Naive thymus-derived CD4-positive, alpha-beta T cell (primary cell): ENCODE data around the gene TMEM184A. TPM values are rescaled to one million over a fixed set of nuclear protein-coding genes. Genes with fewer than 3 reads are reported as not detected.

Experiments used
- ATAC-seq: fragments of 150-1000 bp; cut with Tn5 transposase; 2 replicates; pipeline ENCODE4 v1.10.0; 2021; ENCODE audit warnings: mild to moderate bottlenecking, moderate library complexity
- CTCF ChIA-PET: fragments of 350-600 bp; sonication (Branson Sonifier 250); formaldehyde crosslinking; loops from one replicate; lab custom pipeline; 2021; ENCODE audit warnings: antibody characterized with exemption; lab: Charles Lee
- POLR2A ChIA-PET: fragments of 350-600 bp; sonication (Branson Sonifier 250); formaldehyde crosslinking; loops from one replicate; lab custom pipeline; 2021; ENCODE audit warnings: antibody characterized with exemption, inconsistent platforms; lab: Charles Lee
- DNase-seq, 9 donors: peaks; one replicate each; pipeline versions ENCODE4 v3.0.0 to v3.0.0-alpha.2; 2020 to 2022; ENCODE audit warnings: mixed read lengths in 1 of 9
- H3K27ac ChIP-seq: one replicate; pipeline ENCODE4 v1.7.0; 2013; ENCODE audit warnings: mild to moderate bottlenecking, low read depth, low read length, moderate library complexity
- H3K27me3 ChIP-seq, 2 donors: one replicate each; pipeline ENCODE4 v1.7.0; 2013; ENCODE audit warnings: low read length in 2 of 2, mild to moderate bottlenecking in 2 of 2, moderate library complexity in 2 of 2; ENCODE audit not compliant: control insufficient read depth in 2 of 2, insufficient read depth in 2 of 2
- H3K36me3 ChIP-seq, 3 experiments: 1 replicate in 2 of 3; 2 replicates in 1 of 3; pipeline ENCODE4 v1.7.0; 2013; ENCODE audit warnings: low read length in 3 of 3, mild to moderate bottlenecking in 3 of 3, moderate library complexity in 1 of 3; ENCODE audit not compliant: insufficient read depth in 3 of 3, control insufficient read depth in 2 of 3
- H3K4me1 ChIP-seq, 2 donors: one replicate each; pipeline ENCODE4 v1.7.0; 2013; ENCODE audit warnings: low read length in 2 of 2, mild to moderate bottlenecking in 2 of 2, moderate library complexity in 1 of 2; ENCODE audit not compliant: control insufficient read depth in 2 of 2, insufficient read depth in 2 of 2
- H3K4me3 ChIP-seq: 2 replicates; pipeline ENCODE4 v1.7.0; 2013; ENCODE audit warnings: mild to moderate bottlenecking, low read length
- H3K9me3 ChIP-seq, 3 experiments: 1 replicate in 2 of 3; 2 replicates in 1 of 3; pipeline ENCODE4 v1.7.0; 2013; ENCODE audit warnings: low read length in 3 of 3; ENCODE audit not compliant: control insufficient read depth in 2 of 3
- H3K27ac Mint-ChIP-seq, 9 donors: one replicate each; pipeline ENCODE4 v1.8.0; 2020 to 2022; ENCODE audit warnings: mixed read lengths in 9 of 9, mild to moderate bottlenecking in 8 of 9, moderate library complexity in 5 of 9, inconsistent platforms in 2 of 9
- H3K27me3 Mint-ChIP-seq, 5 donors: one replicate each; pipeline ENCODE4 v1.8.0; 2021 to 2022; ENCODE audit warnings: mixed read lengths in 5 of 5, mild to moderate bottlenecking in 1 of 5
- H3K36me3 Mint-ChIP-seq, 5 donors: one replicate each; pipeline ENCODE4 v1.8.0; 2020 to 2022; ENCODE audit warnings: mixed read lengths in 5 of 5, mild to moderate bottlenecking in 3 of 5, inconsistent platforms in 1 of 5
- H3K4me1 Mint-ChIP-seq, 7 donors: one replicate each; pipeline ENCODE4 v1.8.0; 2020 to 2022; ENCODE audit warnings: mixed read lengths in 7 of 7, mild to moderate bottlenecking in 3 of 7, inconsistent platforms in 1 of 7
- H3K4me3 Mint-ChIP-seq, 10 donors: one replicate each; pipeline ENCODE4 v1.8.0; 2020 to 2022; ENCODE audit warnings: mild to moderate bottlenecking in 10 of 10, mixed read lengths in 10 of 10, moderate library complexity in 6 of 10, inconsistent platforms in 2 of 10
- H3K9me3 Mint-ChIP-seq, 11 donors: one replicate each; pipeline ENCODE4 v1.8.0; 2020 to 2022; ENCODE audit warnings: mixed read lengths in 11 of 11, mild to moderate bottlenecking in 4 of 11, inconsistent platforms in 1 of 11, moderate library complexity in 1 of 11
- intact Hi-C, 2 donors: fragments of 100-400 bp; cut with micrococcal nuclease; formaldehyde crosslinking; loops; one replicate each; pipeline ENCODE4 v1.15.1; 2023
- polyA plus RNA-seq, 2 donors: library from polyadenylated mRNA; unstranded; fragments of 300-500 nt; fragmentation: Illumina TruSeq; gene quantifications; one replicate each; pipeline ENCODE4 v1.2.3, GENCODE V29; 2021
- total RNA-seq, 6 experiments: library from RNA in 5 of 6; stranded (reverse) in 5 of 6; gene quantifications; 1 replicate in 5 of 6; 2 replicates in 1 of 6; pipeline ENCODE4 v1.2.3 and lab custom pipeline; 2021 to 2026

The TMEM184A gene
- total and polyA plus RNA-seq, 7 experiments from 2014 or later: 0.05 to 0.06 TPM; not detected in 5

DNA sequence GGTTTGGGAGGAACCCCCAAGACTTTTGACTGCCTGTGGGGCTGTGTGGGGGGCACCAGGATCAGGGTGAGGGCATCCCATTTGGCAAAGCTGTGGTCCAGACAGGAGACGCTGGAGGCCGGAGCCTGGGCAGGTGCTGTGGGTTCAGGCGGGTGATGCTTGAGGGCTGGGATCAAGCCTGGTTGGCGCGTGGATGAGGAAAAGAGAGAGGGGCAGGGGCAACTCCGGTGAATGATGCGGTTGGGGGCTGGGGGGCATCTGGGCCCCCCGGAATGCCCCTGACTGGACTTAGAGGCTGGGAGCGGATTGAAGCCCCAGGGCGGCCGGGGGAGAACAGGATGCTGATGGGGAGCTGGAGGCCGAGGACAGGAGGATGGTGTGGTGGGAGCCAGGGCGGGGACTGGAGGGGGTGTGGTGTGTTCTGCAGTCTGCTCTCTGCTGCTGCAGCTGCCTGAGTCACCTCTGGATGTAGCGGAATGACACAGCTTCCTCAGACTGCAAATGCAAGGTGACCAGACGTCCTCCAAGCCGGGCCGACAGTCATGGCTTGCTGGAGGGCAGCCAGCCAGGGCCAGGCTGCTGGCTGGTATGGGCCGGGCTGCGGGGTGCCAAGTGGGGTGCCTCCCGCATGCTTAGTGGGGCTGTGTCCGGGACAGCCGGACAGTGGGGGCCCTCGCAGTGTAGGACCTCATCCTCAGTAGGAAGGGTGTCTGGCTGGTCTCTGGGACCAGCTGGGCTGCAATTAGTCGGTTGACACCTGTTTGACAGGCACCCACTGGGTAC is 22.3 kb downstream of the TMEM184A start:
- Histone ChIP-seq H3K36me3 (peaks cover 0 to 33% (median 0%) of the 10 kb centered on the region in 3 experiments), H3K9me3 (no peaks in the 10 kb centered on the region), H3K27me3 (no peaks in the 10 kb centered on the region), H3K4me3 (no peak overlapping the region), H3K4me1 (peaks cover 7 to 10% of the 10 kb centered on the region in 2 donors), H3K27ac (peak overlapping the region; percentile 90)
- DNase-seq (no peak), ATAC-seq (peak; percentile 17)
- intact Hi-C loops: loop anchor here (2.0 to 10.0 kb wide), 4 partner anchors 15 to 1021 kb away; partner anchors contain the start of genes BRAT1 (in 1 of the 2), GPR146 (in 1 of the 2) and IQCE (in 1 of the 2)
- Mint-ChIP-seq H3K9me3 (peaks cover 0 to 4% (median 0%) of the 10 kb centered on the region in 11 donors), H3K27ac (peak overlapping the region; percentile 92 to 99 (median 97)), H3K4me3 (peak overlapping the region; percentile 8 to 94 (median 92)), H3K27me3 (peaks cover 0 to 3% (median 0%) of the 10 kb centered on the region in 5 donors), H3K36me3 (peaks cover 0 to 4% (median 0%) of the 10 kb centered on the region in 5 donors), H3K4me1 (peaks cover 15 to 36% (median 21%) of the 10 kb centered on the region in 7 donors)
- CTCF ChIA-PET: no interaction called here
- POLR2A ChIA-PET: interaction anchor here (1.0 to 1.3 kb wide), 3 partner anchors 30 to 60 kb away, joined by 3 to 5 read pairs (median 4); partner anchors contain the start of gene INTS1

DNA sequence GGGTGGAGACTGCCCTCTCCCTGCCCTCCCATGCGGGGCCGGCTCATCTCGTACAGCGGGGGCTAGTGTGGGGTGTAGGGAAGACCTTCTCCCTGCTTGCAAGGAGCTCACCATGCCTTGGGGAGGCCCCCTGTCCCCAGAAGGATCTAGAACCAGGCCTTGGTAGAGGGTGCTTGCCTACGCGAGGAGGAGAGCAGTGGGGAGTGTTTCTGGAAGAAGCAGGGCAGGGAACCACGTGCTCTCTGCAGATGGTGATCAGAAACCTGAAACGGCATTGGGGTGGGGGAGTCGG is 22.8 kb downstream of the TMEM184A start:
- ChIA-PET CTCF (interaction anchor here (1.6 kb wide), 1 partner anchor 27 kb away, joined by 12 read pairs; no protein-coding TSS in a partner anchor), POLR2A (interaction anchor here (0.7 to 2.1 kb wide), 4 partner anchors 22 to 35 kb away, joined by 4 to 6 read pairs (median 4); partner anchors contain the start of gene INTS1)
- Mint-ChIP-seq H3K27me3 (peaks cover 0 to 3% (median 0%) of the 10 kb centered on the region in 5 donors), H3K9me3 (peaks cover 0 to 4% (median 0%) of the 10 kb centered on the region in 11 donors), H3K4me1 (peaks cover 15 to 36% (median 21%) of the 10 kb centered on the region in 7 donors), H3K4me3 (peak overlapping the region; percentile 87 to 94 (median 92)), H3K36me3 (peaks cover 0 to 4% (median 0%) of the 10 kb centered on the region in 5 donors), H3K27ac (peak overlapping the region; percentile 92 to 99 (median 97))
- ATAC-seq (no peak), DNase-seq (no peak)
- Histone ChIP-seq H3K27me3 (no peaks in the 10 kb centered on the region), H3K36me3 (peaks cover 0 to 30% (median 0%) of the 10 kb centered on the region in 3 experiments), H3K9me3 (no peaks in the 10 kb centered on the region), H3K27ac (peak overlapping the region; percentile 90), H3K4me3 (peak overlapping the region; percentile 74), H3K4me1 (peaks cover 7 to 10% of the 10 kb centered on the region in 2 donors)
- intact Hi-C loops: loop anchor here (2.0 to 10.0 kb wide), 4 partner anchors 16 to 1022 kb away; partner anchors contain the start of genes BRAT1 (in 1 of the 2), GPR146 (in 1 of the 2) and IQCE (in 1 of the 2)

DNA sequence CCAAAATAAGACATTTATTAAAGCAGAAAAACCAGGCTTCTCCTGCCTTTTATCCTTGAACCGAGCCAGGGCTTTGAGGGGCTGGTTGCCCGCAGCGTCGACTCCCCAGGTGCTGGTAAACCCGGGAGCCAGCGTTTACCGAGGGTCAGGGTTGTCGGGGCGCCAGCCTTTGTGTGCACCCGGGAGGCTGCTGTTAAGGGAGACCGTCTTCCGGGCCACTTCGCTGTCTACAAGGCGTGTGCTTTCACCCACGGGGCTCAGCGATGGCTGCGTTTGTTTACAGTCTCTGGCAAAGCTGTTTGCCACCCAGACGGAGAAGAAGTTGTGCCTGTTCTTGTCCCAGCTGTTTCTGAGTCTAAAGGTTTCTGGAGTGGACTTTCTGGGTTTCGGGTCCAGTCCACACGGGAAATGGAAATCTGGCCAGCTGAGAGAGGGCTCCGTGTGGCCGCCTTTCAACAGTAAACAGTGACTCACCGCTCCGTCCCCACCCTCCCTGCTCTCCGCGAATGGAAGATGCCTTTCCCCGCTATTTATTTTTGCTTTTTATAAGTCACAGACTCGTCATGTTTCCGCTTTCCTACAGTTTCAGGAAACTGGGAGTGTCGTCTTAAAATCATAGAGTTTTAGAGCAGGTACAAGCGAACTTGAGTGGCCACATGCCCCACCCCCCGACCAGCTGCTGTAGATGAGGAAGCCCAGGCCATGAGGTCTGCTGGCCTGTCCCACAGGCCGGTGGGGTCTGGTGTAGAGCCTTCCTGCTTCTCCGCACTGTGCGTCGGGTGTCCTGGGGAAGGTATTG is 23.4 kb downstream of the TMEM184A start:
- peak overlapping the region; percentile 87 to 94 (median 92) for H3K4me3 Mint-ChIP-seq

DNA sequence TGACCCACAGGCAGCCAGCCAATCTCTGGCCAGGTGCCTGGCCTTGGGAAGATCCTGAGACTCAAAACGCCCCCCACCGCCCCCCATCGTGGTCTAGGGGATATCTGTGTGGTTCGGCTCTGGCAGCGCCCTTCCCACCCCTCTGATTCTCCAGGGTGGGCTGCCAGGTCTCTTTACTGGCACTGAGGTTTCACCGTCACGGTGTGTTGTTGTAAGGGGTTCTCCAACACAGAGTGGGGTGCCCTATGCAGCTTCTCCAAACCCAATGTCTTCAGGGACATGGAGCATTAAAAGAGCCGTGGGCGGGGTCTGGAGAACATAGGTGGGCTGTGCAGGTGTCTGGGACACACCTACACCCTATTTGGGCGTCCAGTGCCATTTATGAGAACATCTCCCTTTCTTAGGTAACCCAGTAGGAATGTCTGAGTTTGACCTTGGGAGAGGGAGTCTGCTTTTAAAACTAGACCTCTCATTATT is 24.0 kb downstream of the TMEM184A start:
- intact Hi-C loops: loop anchor here (1.0 to 10.0 kb wide), 11 partner anchors 17 to 1099 kb away; partner anchors contain the start of genes INTS1 (in 2 of the 2), MICALL2 (in 2 of the 2), BRAT1 (in 1 of the 2) and GPR146 (in 1 of the 2)
- peaks cover 0 to 3% (median 0%) of the 10 kb centered on the region in 5 donors for H3K27me3 Mint-ChIP-seq
- H3K9me3 ChIP-seq: no peaks in the 10 kb centered on the region
- peaks cover 0 to 19% (median 0%) of the 10 kb centered on the region in 3 experiments for H3K36me3 ChIP-seq
- ChIA-PET POLR2A (interaction anchor here (0.8 to 2.1 kb wide), 6 partner anchors 18 to 822 kb away, joined by 4 to 12 read pairs (median 6); partner anchors contain the start of gene PSMG3), CTCF (interaction anchor here (1.6 kb wide), 1 partner anchor 26 kb away, joined by 12 read pairs; no protein-coding TSS in a partner anchor)
- peaks cover 0 to 4% (median 0%) of the 10 kb centered on the region in 11 donors for H3K9me3 Mint-ChIP-seq
- peaks cover 7 to 10% of the 10 kb centered on the region in 2 donors for H3K4me1 ChIP-seq
- H3K4me3 Mint-ChIP-seq: peak overlapping the region; percentile 87 to 94 (median 92)
- H3K27ac ChIP-seq: peak overlapping the region; percentile 90
- peak overlapping the region; percentile 74 for H3K4me3 ChIP-seq
- H3K36me3 Mint-ChIP-seq: peaks cover 0 to 4% (median 0%) of the 10 kb centered on the region in 5 donors
- H3K27me3 ChIP-seq: no peaks in the 10 kb centered on the region
- peak overlapping the region; percentile 92 to 99 (median 97) for H3K27ac Mint-ChIP-seq
- no peak for ATAC-seq
- peaks cover 15 to 36% (median 21%) of the 10 kb centered on the region in 7 donors for H3K4me1 Mint-ChIP-seq
- DNase-seq: peak in 1 of 9 donors; percentile 41

More for the DNA sequence above, 23.4 kb downstream of the TMEM184A start:
- POLR2A ChIA-PET: interaction anchor here (0.7 to 2.1 kb wide), 8 partner anchors 19 to 821 kb away, joined by 4 to 12 read pairs (median 5); partner anchors contain the start of genes INTS1 and PSMG3
- H3K36me3 ChIP-seq: peaks cover 0 to 25% (median 0%) of the 10 kb centered on the region in 3 experiments
- H3K27ac ChIP-seq: peak overlapping the region; percentile 90
- peak overlapping the region; percentile 74 for H3K4me3 ChIP-seq
- CTCF ChIA-PET: interaction anchor here (1.6 kb wide), 1 partner anchor 26 kb away, joined by 12 read pairs; no protein-coding TSS in a partner anchor
- Mint-ChIP-seq H3K4me1 (peaks cover 15 to 36% (median 21%) of the 10 kb centered on the region in 7 donors), H3K36me3 (peaks cover 0 to 4% (median 0%) of the 10 kb centered on the region in 5 donors), H3K27ac (peak overlapping the region; percentile 92 to 99 (median 97)), H3K27me3 (peaks cover 0 to 3% (median 0%) of the 10 kb centered on the region in 5 donors), H3K9me3 (peaks cover 0 to 4% (median 0%) of the 10 kb centered on the region in 11 donors)
- no peaks in the 10 kb centered on the region for H3K9me3 ChIP-seq
- H3K27me3 ChIP-seq: no peaks in the 10 kb centered on the region
- H3K4me1 ChIP-seq: peaks cover 7 to 10% of the 10 kb centered on the region in 2 donors
- intact Hi-C loops: loop anchor here (1.0 to 10.0 kb wide), 11 partner anchors 16 to 1099 kb away; partner anchors contain the start of genes INTS1 (in 2 of the 2), BRAT1 (in 1 of the 2), GPR146 (in 1 of the 2) and IQCE (in 1 of the 2)
- peak; percentile 52 for ATAC-seq
- DNase-seq: peak in 8 of 9 donors; percentile 57 to 70 (median 62)

DNA sequence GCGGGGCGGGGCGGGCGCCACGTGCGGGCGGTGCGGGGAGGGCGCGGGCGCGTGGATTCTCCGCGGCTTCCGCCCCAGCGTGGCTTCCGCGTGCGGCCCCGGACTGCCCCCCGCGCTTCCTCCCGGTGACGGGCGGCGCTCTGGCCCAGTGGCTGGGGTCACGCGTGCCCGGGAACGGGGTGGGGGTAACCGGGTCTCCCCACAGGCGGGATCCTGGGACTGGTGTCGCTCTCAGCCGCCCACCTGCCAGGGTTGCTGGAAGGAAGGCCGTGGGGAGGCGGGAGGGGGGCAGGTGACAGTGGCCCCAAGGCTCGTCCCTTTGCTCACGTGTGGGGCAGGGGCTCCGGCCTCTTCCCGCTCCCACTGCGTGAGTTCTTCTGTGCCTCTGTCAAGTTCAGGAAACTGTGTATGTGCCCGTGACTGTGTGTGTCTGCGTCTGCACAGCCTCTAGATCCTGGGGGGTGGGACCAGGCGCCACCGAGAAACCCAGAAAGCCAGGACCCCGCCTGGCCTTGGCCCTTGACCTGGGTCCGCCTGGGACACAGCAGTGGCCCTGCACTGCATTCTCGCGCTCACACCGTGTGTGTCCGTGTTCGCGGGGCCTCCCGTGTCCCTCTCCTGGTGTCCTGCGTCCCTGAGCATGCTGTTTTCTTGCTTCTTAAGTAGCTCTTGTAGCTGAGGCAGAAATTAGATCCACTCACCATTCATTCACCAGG is 24.6 kb downstream of the TMEM184A start:
- Mint-ChIP-seq H3K4me3 (peak overlapping the region; percentile 87 to 94 (median 92)), H3K27me3 (peaks cover 0 to 9% (median 0%) of the 10 kb centered on the region in 5 donors), H3K4me1 (peaks cover 15 to 38% (median 18%) of the 10 kb centered on the region in 7 donors), H3K36me3 (peaks cover 0 to 2% (median 0%) of the 10 kb centered on the region in 5 donors), H3K9me3 (peaks cover 0 to 4% (median 0%) of the 10 kb centered on the region in 11 donors), H3K27ac (peak overlapping the region; percentile 92 to 99 (median 97))
- peak overlapping the region; percentile 90 for H3K27ac ChIP-seq
- no peaks in the 10 kb centered on the region for H3K9me3 ChIP-seq
- peaks cover 7 to 10% of the 10 kb centered on the region in 2 donors for H3K4me1 ChIP-seq
- peak overlapping the region; percentile 74 for H3K4me3 ChIP-seq
- peak; percentile 47 to 66 (median 62) for DNase-seq
- ChIA-PET POLR2A (interaction anchor here (0.8 to 2.1 kb wide), 6 partner anchors 18 to 822 kb away, joined by 4 to 12 read pairs (median 6); partner anchors contain the start of gene PSMG3), CTCF (interaction anchor here (1.6 kb wide), 1 partner anchor 25 kb away, joined by 12 read pairs; no protein-coding TSS in a partner anchor)
- H3K36me3 ChIP-seq: peaks cover 0 to 13% (median 0%) of the 10 kb centered on the region in 3 experiments
- intact Hi-C loops: loop anchor here (1.0 to 10.0 kb wide), 4 partner anchors 72 to 1023 kb away; partner anchors contain the start of genes BRAT1 (in 1 of the 2), GPR146 (in 1 of the 2), IQCE (in 1 of the 2) and MICALL2 (in 1 of the 2)
- H3K27me3 ChIP-seq: no peaks in the 10 kb centered on the region
- peak; percentile 33 for ATAC-seq
